ENCODE data around the gene RIC3. TPM values are rescaled to one million over a fixed set of nuclear protein-coding genes. Genes with fewer than 3 reads are reported as not detected.

RIC3 gene
- total RNA-seq, 4 donors from 2014 or later, result 2.7 to 14.1 (median 8.1) TPM

- 71 to 100% methylated on average over 1 of the region's 3 CpGs for WGBS, 2 donors
- H3K9me3 ChIP-seq, result no peaks in the 10 kb centered on the region
- no peaks in the 10 kb centered on the region for H3K36me3 ChIP-seq
- peaks cover 0 to 38% (median 6%) of the 10 kb centered on the region in 3 donors for H3K4me1 ChIP-seq
- no peak for DNase-seq
- peaks cover 0 to 10% (median 0%) of the 10 kb centered on the region in 4 donors for H3K27me3 ChIP-seq
- no peak for TF ChIP-seq POLR2A (IDR thresholded peaks at IDR 0.05)
- TF ChIP-seq CTCF (IDR thresholded peaks at IDR 0.05), result no peak
- intact Hi-C loops (cut with DNase I), result no loop called here
- H3K27ac ChIP-seq, result no peak overlapping the region
- no peak overlapping the region for H3K4me3 ChIP-seq
Measured at GRCh38 chr11:8087756-8088155, 81.1 kb downstream of the RIC3 start.

- peaks cover 0 to 16% (median 0%) of the 10 kb centered on the region in 4 donors for H3K27me3 ChIP-seq
- intact Hi-C loops (cut with DNase I), result no loop called here
- H3K27ac ChIP-seq, result no peak overlapping the region
- no peaks in the 10 kb centered on the region for H3K9me3 ChIP-seq
- 100% methylated on average over 1 to 2 of the region's 4 CpGs for WGBS, 2 donors
- no peak overlapping the region for H3K4me3 ChIP-seq
- TF ChIP-seq CTCF (IDR thresholded peaks at IDR 0.05), result peak in 1 of 6 experiments; percentile 13
- no peak for TF ChIP-seq POLR2A (IDR thresholded peaks at IDR 0.05)
- DNase-seq, result no peak
- no peaks in the 10 kb centered on the region for H3K36me3 ChIP-seq
- H3K4me1 ChIP-seq, result peaks cover 0 to 38% (median 7%) of the 10 kb centered on the region in 3 donors
Measured at GRCh38 chr11:8087185-8087584, 81.6 kb downstream of the RIC3 start.

- DNase-seq, result no peak
- intact Hi-C loops (cut with DNase I), result no loop called here
- peaks cover 0 to 22% (median 0%) of the 10 kb centered on the region in 4 donors for H3K27me3 ChIP-seq
- H3K4me3 ChIP-seq, result no peak overlapping the region
- WGBS, 2 donors, result 69 to 73% methylated on average over 4 to 6 of the region's 7 CpGs
- no peaks in the 10 kb centered on the region for H3K36me3 ChIP-seq
- H3K4me1 ChIP-seq, result peaks cover 2 to 44% (median 12%) of the 10 kb centered on the region in 3 donors
- TF ChIP-seq POLR2A (IDR thresholded peaks at IDR 0.05) (no peak), CTCF (IDR thresholded peaks at IDR 0.05) (no peak)
- H3K27ac ChIP-seq, result peak overlapping the region in 1 of 4 donors; percentile 21
- H3K9me3 ChIP-seq, result no peaks in the 10 kb centered on the region
Measured at GRCh38 chr11:8086571-8086970, 82.3 kb downstream of the RIC3 start.

GRCh38 chr11:8086001-8086479, 82.8 kb downstream of the RIC3 start:
- no peaks in the 10 kb centered on the region for H3K36me3 ChIP-seq
- DNase-seq, result no peak
- intact Hi-C loops (cut with DNase I), result no loop called here
- H3K27ac ChIP-seq, result peak overlapping the region in 1 of 4 donors; percentile 21
- WGBS, 2 donors, result 49 to 59% methylated on average over 5 to 8 of the region's 8 CpGs
- H3K4me1 ChIP-seq, result peaks cover 6 to 48% (median 15%) of the 10 kb centered on the region in 3 donors
- no peak for TF ChIP-seq CTCF (IDR thresholded peaks at IDR 0.05)
- no peak for TF ChIP-seq POLR2A (IDR thresholded peaks at IDR 0.05)
- peaks cover 0 to 27% (median 0%) of the 10 kb centered on the region in 4 donors for H3K27me3 ChIP-seq
- no peaks in the 10 kb centered on the region for H3K9me3 ChIP-seq
- H3K4me3 ChIP-seq, result no peak overlapping the region

- Histone ChIP-seq H3K4me3 (no peak overlapping the region), H3K27ac (no peak overlapping the region), H3K4me1 (peaks cover 6 to 49% (median 15%) of the 10 kb centered on the region in 3 donors), H3K27me3 (peaks cover 0 to 36% (median 0%) of the 10 kb centered on the region in 4 donors), H3K9me3 (no peaks in the 10 kb centered on the region), H3K36me3 (no peaks in the 10 kb centered on the region)
- intact Hi-C loops (cut with DNase I), result no loop called here
- WGBS, 2 donors, result 80 to 86% methylated on average over 6 to 9 of the region's 11 CpGs
- no peak for TF ChIP-seq CTCF (IDR thresholded peaks at IDR 0.05)
- TF ChIP-seq POLR2A (IDR thresholded peaks at IDR 0.05), result no peak
- DNase-seq, result no peak
Measured at GRCh38 chr11:8085011-8085645, 83.7 kb downstream of the RIC3 start.

Data from esophagus squamous epithelium (tissue), 5 donors.